Parathyroid adenoma (tissue), 2 donors: ENCODE results near the gene BMP7.

Experiments
- H2AFZ ChIP-seq: fragments of 300-600 bp; sonication (generic); one replicate; pipeline ENCODE4 v1.7.0; 2017; ENCODE audit warnings: antibody characterized with exemption, mild to moderate bottlenecking
- H3K27ac ChIP-seq: fragments of 300-600 bp; sonication (generic); one replicate; pipeline ENCODE4 v1.7.0; 2017
- H3K27me3 ChIP-seq: fragments of 300-600 bp; sonication (generic); one replicate; pipeline ENCODE4 v1.7.0; 2017; ENCODE audit warnings: low read length; ENCODE audit not compliant: control insufficient read depth, insufficient read depth
- H3K36me3 ChIP-seq: fragments of 300-600 bp; sonication (generic); one replicate; pipeline ENCODE4 v1.7.0; 2017; ENCODE audit warnings: low read length; ENCODE audit not compliant: control insufficient read depth, insufficient read depth
- H3K4me1 ChIP-seq: fragments of 300-600 bp; sonication (generic); one replicate; pipeline ENCODE4 v1.7.0; 2017; ENCODE audit warnings: control low read depth
- H3K4me2 ChIP-seq: fragments of 300-600 bp; sonication (generic); one replicate; pipeline ENCODE4 v1.7.0; 2017; ENCODE audit warnings: low read length
- H3K4me3 ChIP-seq: fragments of 300-600 bp; sonication (generic); one replicate; pipeline ENCODE4 v1.7.0; 2017; ENCODE audit warnings: low read depth, low read length
- H3K79me2 ChIP-seq: fragments of 300-600 bp; sonication (generic); one replicate; pipeline ENCODE4 v1.7.0; 2017; ENCODE audit warnings: control low read depth
- H3K9ac ChIP-seq: fragments of 300-600 bp; sonication (generic); one replicate; pipeline ENCODE4 v1.7.0; 2017; ENCODE audit warnings: mild to moderate bottlenecking
- H3K9me3 ChIP-seq: fragments of 300-600 bp; sonication (generic); one replicate; pipeline ENCODE4 v1.7.0; 2017; ENCODE audit warnings: low read length; ENCODE audit not compliant: control insufficient read depth
- CTCF ChIP-seq: fragments of 300-600 bp; sonication (generic); IDR thresholded peaks from one replicate; pipeline ENCODE4 v1.7.0; 2017; ENCODE audit warnings: antibody characterized with exemption, mild to moderate bottlenecking
- donor health status: primary hyperparathyroidism.

Gene BMP7

GRCh38 chr20:57224641-57225138 is 41.8 kb downstream of the BMP7 start:
- no peak for TF ChIP-seq CTCF
- Histone ChIP-seq H3K27ac (no peak overlapping the region), H3K4me1 (no peaks in the 10 kb centered on the region)

GRCh38 chr20:57223648-57224489 is 42.6 kb downstream of the BMP7 start:
- H3K4me1 ChIP-seq = no peaks in the 10 kb centered on the region
- H3K9me3 ChIP-seq = no peaks in the 10 kb centered on the region
- no peak for TF ChIP-seq CTCF
- no peaks in the 10 kb centered on the region for H3K79me2 ChIP-seq
- no peaks in the 10 kb centered on the region for H3K27me3 ChIP-seq
- H3K4me3 ChIP-seq = no peak overlapping the region
- no peak overlapping the region for H2AFZ ChIP-seq
- no peak overlapping the region for H3K27ac ChIP-seq
- H3K36me3 ChIP-seq = no peaks in the 10 kb centered on the region
- no peak overlapping the region for H3K4me2 ChIP-seq
- H3K9ac ChIP-seq = no peak overlapping the region

More at GRCh38 chr20:57224641-57225138, 41.8 kb downstream of the BMP7 start:
- no peaks in the 10 kb centered on the region for H3K36me3 ChIP-seq
- no peak overlapping the region for H3K4me2 ChIP-seq
- no peaks in the 10 kb centered on the region for H3K27me3 ChIP-seq
- no peak overlapping the region for H3K9ac ChIP-seq
- H3K4me3 ChIP-seq = no peak overlapping the region
- no peaks in the 10 kb centered on the region for H3K9me3 ChIP-seq
- no peaks in the 10 kb centered on the region for H3K79me2 ChIP-seq
- H2AFZ ChIP-seq = no peak overlapping the region

- Histone ChIP-seq H3K4me1 (no peaks in the 10 kb centered on the region), H3K9me3 (no peaks in the 10 kb centered on the region), H3K27me3 (no peaks in the 10 kb centered on the region), H3K4me3 (no peak overlapping the region), H3K4me2 (no peak overlapping the region), H3K79me2 (no peaks in the 10 kb centered on the region), H3K36me3 (no peaks in the 10 kb centered on the region), H3K27ac (no peak overlapping the region), H2AFZ (no peak overlapping the region), H3K9ac (no peak overlapping the region)
- no peak for TF ChIP-seq CTCF
These were observed 43.9 kb downstream of the BMP7 start for GRCh38 chr20:57222631-57222950.

GRCh38 chr20:57221916-57222630 is 44.4 kb downstream of the BMP7 start:
- Histone ChIP-seq H3K79me2 (no peaks in the 10 kb centered on the region), H2AFZ (no peak overlapping the region), H3K4me3 (no peak overlapping the region), H3K9ac (no peak overlapping the region), H3K4me1 (no peaks in the 10 kb centered on the region), H3K4me2 (no peak overlapping the region), H3K27ac (no peak overlapping the region), H3K36me3 (no peaks in the 10 kb centered on the region), H3K9me3 (no peaks in the 10 kb centered on the region), H3K27me3 (no peaks in the 10 kb centered on the region)
- TF ChIP-seq CTCF = no peak
